HG02763 (cell line): ENCODE data around the gene HDAC4.
"Not testable (repeated sequence)": the region's sequence is repeated elsewhere in the genome, so short reads cannot be mapped to it uniquely, and the experiment has no call there.

Experiments
- ATAC-seq: cut with Tn5 transposase; IDR thresholded peaks from one replicate; pipeline ENCODE4 v1.9.1; 2021; ENCODE audit warnings: mild to moderate bottlenecking, moderate library complexity; ENCODE audit not compliant: unreplicated experiment

The HDAC4 gene

DNA sequence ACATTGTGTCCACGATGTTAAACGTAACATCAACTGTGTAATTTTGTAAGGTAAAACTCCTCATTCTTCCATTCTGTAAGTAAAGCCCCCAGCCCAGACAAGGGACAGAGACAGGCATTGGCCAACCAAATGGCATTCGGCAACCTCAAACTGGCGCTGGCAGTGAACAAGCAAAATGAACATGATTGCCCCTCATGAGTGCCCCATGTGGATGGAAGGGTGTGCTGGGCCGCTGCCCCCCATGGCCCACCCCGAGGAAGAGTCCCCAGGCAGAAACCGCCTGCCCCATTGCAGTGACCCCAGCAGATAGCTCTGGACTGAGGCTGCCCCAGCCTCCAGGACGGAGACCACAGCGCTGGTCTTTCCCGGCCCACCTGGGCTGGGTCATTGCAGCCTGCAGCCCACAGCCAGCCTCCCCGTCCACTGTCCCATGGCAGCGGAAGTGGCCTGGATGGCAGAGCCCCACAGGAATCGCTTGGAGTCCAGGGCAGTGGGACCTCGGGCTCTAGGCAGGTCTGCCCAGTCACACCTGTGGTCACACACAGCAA, 220.2 kb downstream of the HDAC4 start:
- ATAC-seq = no peak

DNA sequence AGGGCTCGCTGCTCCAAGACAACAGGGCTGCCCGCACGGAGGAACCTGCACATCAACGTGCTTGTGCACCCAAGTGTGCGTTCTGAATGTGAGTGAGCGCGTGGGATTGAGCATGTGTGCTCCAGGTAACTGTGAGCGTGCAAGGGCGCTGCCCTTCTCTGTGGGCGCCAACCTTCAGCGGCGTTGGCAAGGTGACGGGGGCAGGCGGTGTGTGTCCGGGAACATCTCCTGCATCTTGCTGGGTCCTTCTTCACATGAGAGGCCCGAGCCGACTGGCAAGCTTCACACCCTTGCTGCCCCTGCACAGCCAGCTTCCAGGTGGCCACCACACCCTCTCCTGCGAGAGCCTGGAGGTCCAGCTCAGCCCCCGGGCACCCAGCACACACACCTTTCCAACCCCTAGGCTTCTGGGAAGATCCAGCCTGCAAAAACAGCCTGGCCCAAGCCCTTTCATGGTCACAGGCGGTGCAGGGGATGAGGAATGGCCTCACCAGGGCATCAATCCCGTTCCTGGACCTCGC, 220.9 kb downstream of the HDAC4 start:
- no peak for ATAC-seq

DNA sequence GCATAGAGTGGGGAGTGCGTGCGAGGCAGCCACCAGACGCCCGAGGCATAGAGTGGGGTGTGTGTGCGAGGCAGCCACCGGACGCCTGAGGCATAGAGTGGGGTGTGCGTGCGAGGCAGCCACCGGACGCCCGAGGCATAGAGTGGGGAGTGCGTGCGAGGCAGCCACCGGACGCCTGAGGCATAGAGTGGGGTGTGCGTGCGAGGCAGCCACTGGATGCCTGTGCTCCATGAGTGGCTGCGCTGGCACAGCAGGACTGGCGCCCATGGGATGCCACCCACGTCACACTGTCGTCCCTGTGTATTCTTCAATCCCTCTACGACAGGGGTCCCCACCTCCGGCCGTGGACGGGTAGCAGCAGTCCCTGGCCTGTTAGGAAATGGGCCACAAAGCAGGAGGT, 221.9 kb downstream of the HDAC4 start:
- no peak for ATAC-seq

DNA sequence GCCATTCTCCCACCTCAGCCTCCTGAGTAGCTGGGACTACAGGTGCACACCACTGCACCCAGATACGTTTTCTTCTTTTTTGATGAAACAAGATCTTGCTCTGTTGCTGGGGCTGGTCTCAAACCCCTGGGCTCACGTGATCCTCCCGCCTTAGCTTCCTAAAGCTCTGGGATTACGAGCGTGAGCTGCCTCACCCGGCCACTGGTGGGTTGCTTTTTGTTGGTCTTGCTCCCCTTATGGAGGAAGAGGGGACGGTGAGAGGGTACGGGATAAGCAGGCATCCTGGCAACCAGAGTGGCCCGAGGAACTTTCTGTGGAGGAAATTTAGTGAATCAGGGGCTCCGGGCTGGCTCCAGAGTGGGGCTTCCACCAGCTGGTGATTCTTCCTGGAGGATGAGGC, 222.3 kb downstream of the HDAC4 start:
- ATAC-seq = no peak

DNA sequence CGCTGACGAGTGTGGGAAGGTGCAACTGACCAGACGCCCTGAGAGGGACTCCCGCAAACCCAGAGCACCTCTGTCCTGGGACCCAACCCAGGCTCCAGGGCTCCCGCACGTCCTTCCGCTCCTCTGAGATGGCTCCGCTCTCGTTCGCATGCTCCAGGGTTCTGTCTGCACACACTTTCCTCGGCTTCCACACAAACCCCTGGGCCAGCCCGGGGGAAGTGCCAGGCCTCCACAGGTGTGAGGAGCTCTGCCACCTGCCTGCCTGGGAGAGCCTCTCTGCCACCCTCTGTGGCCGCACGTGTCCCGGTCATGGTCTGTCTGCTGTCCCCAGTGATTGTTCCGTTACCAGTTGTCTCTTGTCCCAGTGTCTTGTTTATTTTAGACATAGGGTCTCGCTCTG, 222.9 kb downstream of the HDAC4 start:
- no peak for ATAC-seq

DNA sequence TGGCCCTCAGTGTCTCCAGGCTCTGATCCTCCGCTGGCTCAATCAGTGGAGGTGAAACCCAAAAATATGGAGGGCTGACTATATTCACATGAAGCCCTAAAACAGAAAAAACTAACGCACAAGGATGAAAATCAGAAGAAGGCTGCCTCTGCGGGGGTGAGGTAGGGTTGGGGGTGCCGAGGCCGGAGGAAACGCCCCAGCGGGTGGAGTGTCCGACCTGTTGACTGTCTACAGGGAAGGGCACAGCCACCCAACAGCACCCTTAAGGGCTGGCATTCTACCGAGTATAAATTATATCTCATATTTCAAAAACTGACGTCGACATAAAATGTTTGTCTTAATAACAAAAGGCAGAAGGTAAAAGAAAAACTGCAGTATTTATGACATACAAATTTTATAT, 223.5 kb downstream of the HDAC4 start:
- no peak for ATAC-seq

DNA sequence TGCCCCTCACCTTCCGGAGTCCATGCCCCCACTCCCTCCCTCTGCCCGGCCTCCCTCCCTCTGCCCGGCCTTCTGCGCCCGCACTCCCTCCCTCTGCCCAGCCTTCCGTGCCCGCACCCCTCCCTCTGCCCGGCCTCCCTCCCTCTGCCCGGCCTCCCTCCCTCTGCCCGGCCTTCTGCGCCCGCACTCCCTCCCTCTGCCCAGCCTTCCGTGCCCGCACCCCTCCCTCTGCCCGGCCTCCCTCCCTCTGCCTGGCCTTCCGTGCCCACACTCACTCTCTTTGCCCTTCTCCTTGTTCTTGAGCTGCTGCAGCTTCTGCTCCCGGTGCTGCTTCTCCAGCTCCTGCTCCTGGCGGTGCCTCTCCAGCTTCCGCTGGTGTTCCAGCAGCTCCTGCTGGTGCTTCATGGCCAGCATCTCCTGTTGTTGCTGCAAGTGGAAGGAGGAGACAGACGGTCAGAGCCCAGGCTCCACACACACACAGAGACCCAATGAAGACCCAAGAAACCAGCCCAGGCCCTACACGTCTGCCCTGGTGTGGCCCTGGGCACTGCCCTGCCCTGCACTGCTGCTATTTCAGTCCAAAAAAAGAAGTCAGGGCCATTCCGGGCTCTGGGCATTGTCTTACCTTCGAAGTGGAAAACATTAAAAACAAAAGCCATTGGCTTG, 224.5 kb downstream of the HDAC4 start:
- ATAC-seq = not testable (repeated sequence)

DNA sequence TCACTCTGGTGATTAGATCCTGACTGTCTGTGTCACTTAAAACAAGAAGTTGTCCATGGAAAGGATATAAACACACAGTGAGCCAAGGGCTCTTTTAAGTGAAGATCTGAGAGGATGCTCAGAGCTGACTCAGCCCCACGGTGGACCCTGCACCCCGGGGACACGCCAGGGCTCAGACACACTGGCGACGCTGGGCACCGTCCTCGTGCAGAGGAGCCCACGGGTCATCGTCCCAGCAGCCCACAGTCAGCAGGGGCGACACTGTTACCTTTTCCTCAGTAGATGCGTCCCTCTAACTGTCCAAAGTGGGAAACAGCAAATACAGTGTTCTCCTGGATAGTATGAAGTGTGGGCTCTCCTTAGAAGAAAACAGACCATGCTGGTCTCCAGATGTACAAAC, 225.6 kb downstream of the HDAC4 start:
- ATAC-seq = no peak

DNA sequence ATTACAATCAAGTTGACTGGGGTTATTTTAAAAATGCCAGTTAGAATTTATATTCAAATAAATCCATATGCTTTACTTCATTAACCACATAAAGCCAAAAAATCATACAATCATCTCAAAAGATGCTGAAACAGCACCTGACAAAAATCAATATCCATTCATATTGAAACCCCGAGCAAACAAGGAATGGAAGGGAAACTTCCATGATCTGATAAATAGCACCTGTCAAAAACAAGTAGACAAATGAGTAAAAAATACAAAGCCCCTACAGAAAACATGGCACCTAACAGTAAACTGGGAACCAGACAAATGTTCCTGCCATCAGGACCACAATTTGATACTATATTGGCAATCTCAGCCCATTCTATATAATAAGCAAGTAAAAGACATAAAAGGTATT, 227.5 kb downstream of the HDAC4 start:
- ATAC-seq = no peak

DNA sequence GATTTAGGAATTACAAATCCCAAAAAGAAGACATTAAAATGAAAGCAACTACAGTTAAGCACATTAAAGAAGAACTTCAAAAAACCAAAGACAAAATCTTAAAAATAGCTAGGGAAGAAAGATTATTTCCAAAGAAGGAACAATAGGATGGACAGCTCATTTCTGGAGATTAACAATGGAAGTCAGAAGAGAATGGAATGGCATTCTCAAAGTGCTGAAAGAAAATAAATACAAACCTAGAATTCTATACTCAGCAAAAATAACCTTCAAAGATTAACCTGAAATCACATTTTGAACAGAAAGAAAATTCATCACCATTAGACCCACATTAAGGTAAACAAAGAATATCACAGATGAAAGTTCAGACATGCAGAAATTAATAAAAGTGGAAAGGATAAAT, 229.2 kb downstream of the HDAC4 start:
- no peak for ATAC-seq

DNA sequence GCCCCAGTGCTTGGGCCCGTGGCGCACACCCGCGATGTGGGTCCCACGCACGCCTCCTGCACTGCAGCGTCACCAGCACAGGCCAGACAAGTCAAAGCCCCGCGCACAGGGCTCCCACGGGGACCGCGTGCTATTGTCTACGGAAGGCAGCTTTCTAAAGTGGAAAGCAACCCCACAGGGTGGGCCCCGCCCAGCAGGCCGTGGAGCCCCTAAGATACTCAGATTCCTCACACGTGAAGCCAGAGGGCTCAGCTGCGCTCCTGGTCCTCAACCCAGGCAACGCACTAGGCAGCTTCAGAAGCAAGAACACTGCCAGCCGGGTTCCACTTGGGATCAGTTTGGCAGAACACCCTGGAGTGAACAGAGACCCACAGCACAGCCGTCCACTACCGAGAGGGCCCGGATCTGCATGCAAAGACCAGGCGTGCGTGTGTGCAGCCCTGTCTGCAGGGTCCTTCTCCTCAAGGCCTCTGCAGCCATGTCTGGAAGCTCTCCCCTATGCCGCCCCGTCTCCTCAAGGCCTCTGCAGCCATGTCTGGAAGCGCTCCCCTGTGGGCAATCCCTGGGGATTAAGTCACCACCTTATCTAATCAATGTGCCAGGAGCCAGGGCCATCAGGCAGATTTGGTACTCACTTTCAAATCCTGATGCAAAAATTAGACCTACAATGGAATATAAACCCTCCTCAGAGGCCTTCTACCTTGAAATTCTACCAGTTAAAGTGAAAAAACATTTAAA, 231.3 kb downstream of the HDAC4 start:
- no peak for ATAC-seq

DNA sequence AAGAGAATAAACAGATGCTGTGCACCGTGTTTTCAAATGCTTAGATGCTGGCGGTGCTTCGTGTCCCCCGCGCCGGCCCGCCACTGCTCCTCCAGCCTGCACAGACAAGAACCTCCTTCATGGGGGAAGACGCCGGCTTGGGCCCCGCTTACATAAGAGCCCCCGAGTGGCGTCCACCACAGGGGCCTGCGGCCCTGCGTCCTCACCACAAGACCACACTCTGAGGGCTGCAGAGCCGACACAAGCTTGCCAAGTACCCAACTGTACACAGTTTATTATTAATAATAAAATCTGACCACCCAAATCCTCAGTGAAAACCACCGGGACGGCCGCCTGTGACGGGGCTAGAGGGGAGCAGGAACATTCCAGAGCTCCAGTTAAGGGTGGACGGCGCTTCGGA, 232.2 kb downstream of the HDAC4 start:
- ATAC-seq = no peak

DNA sequence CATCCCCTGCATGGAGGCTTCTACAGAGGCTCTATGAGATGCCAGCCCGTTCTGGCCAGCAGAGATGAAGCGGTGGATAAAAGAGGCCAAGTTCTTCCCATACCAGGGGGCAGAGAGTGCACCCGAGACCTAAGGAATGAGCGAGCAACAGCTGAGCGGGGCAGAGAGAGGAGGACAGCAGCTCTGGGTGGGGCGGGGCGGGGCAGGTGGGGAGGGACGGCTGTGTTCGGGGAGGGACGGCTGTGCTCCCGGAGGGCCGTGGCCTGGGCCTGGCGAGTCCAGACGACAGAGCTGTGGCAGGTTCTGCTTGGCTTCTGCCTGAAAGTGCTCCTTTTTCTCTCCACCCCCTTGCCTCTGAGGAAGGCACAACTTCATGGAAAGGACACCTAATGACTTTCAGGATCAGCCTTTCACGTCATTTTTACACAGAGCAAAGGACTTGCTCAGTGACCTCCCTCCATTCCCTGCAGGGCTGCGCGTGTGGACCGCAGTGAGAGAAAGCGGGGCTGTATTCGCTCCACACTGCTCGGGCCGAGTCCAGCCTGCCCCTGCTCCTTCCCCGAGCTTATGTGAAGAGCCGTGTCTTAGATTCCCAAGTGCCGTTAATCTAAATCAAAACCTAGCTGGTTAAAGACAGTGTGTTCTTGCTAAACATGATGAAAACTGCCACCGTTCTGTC, 232.9 kb downstream of the HDAC4 start:
- no peak for ATAC-seq

DNA sequence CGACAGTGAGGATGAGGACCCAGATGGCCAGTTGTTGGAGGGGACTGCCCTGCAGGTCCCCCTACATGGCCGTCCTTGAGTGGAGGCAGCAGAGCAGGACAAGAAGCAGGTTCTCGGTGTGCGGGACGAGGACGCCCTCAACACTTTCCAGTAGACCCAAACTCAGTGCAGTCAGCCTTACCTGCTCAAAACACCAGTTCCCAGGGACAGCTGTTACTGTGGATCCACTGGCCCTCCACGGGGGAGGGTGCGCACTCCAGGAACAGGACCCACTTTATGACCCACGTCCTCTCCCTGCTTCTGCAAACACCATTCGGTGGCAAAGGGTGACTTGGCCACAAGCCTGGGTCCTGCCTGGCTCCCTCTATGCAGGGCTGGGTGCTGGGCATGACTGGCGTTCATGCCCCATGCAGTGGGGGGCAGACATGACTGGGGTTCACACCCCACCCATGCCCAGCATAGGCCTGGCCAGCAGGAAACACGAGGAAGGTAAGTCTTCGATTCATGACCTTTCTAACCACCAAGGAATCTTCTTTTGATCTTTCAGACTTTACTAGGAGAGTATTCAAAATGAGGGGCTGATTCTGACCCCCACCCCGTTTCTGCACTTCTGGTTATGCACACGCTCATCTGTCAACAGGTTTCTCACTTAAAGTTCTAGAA, 233.7 kb downstream of the HDAC4 start:
- no peak for ATAC-seq

DNA sequence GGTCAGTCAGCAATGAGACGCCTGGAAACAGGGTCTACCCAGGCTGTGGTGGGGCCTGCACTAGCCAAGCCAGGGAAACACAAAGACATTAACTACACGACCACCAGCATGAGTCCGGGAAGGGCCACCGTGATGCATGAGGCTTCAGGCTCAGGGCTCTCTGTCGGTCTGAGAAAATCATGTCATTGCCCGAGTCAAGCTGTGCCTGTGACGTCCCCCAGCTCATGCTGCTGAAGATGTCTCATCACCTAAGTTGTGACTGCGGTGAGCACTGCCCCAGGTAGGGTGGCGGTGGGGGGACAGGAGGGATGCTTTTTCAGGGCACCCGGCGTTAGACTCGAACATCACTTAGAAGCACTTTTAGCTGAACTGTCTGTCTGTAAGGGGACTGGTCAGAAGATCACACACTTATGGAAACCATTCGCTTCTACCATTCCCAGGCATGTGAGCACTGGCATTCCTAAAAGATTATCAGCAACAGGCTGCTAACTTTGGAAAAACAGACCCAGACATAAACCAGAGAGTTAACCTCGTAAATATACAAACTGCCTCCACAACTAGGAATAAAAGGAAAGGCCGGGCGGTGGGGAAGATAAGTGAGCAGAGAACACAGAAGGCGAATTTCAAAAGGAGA, 234.5 kb downstream of the HDAC4 start:
- ATAC-seq = no peak

DNA sequence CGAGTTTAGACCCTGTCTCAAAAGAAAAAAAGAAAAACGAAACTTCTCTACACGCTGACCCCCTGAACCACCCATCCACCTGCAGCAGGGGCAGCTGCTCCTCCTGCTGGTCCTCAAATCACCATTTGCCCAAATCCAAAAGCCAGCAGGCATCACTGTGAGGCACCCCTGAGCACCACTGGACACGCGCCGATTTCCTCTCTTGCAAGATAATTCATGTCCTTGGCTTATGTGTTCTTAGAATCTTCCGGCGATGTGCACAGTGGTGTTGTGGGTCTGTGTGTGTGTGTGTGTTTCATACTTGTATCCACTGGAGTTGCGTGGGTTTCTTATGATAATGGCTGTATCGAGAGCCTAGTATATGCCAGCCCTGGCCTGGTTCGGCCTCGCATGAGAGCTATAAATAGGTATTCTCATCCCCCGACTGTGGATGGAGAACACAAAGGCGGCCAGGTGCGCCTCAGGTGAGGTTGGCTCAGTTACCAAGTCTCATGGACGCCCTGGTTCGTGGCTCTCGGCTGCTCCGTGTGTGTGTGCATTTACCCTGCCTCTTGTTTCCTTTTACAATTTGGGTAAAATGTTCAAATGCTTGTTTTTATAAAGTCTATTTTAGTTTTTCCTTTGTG, 235.5 kb downstream of the HDAC4 start:
- no peak for ATAC-seq

DNA sequence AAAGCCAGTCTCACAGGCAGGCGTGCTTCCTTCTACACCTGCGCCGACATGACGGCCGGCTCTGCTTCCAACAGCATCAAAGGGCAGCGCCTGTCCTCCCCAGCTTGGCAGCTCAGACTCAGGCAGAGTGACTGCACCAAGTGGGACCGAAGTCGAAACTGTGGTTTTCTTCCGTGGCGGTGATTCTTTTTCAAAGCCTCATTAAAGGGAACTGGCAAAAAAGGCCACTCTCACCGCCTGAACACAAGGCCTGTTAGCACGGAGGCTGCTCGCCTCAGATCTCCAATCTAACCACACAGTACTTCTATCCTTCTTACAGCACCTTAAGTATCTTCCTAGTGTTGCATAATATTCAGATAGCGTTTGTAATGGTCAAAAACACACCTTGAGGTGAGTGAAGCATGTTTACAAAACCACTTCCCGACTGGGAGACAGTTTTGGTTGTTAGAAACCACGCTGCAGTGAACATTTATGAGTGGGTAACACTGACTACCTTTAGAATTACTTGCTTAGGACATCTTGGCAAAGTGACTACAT, 236.4 kb downstream of the HDAC4 start:
- ATAC-seq = no peak

DNA sequence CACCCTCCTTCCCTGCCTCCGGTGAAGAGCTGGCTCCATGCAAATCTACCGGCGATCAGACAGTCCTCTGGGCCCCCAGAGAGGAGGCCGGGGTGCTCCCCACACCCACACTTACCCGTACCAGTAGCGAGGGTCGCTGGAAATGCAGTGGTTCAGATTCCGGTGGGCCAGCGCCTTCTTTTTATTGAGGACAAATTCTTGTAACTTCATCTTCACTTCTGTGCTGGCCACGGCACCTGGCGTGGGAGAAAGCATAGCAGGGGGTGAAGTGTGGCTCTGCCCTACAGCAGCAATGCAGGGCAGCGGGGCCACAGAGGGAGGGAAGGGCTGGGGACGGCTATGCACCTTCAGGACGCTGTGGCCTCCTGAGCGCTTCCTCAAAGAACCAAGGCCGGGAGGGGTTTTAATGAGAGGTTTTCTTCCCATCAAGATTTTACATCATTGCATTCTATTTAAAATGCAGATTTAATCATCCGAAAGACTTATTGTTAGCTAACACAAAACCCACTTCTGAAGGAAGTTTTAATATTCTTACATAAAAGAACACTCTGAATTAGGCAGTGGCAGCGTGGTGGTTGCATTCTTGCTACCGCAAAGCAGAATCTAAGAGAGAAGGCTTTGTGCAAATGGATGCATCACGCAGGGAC, 237.0 kb downstream of the HDAC4 start:
- no peak for ATAC-seq

DNA sequence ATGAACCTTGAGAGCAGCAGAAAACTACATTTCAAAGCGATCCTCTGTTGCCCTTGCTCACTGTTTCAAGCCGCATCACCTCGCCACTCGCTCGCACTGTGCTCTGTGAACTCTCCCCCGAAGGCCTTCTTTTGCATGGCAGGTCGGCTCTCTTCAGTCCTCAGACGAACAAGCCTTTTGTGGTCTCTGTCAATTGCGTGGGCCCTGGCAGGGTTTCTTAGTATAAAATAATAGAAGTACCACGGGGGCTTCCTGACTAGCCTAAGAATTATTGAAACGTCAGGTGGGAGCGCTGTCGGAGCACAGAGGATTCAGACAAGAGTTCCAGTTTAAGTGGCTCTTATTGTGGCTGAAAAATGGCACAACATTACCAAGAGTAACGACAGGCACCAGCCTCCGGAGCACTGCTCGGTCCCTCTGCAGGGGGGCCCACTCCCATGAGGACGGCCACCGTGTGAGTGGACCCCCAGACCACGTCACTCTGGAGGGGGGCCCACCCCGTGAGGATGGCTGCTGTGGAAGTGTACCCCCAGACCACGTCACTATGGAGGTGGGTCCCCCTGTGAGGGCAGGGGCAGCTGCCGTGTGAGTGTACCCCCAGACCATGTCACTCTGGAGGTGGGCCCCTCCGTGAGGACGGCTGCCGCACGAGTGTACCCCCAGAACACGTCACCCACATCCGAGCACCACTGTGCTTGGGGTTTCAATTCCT, 237.7 kb downstream of the HDAC4 start:
- ATAC-seq = no peak
